ENCODE results near the gene ZNF747. TPM values are rescaled to one million over a fixed set of nuclear protein-coding genes. Genes with fewer than 3 reads are reported as not detected.

The ZNF747 gene
- total RNA-seq, 2 donors from 2014 or later = 15.5 to 17.1 TPM

GRCh38 chr16:30527635-30528178, 7.0 kb downstream of the ZNF747 start:
- H3K9me3 Mint-ChIP-seq = no peaks in the 10 kb centered on the region
- Histone ChIP-seq H3K4me3 (ENCODE audit: low read length) (peak overlapping the region; percentile 64), H3K36me3 (ENCODE audit: control insufficient read depth, insufficient read depth, low read length) (peaks cover 20% of the 10 kb centered on the region), H3K9me3 (ENCODE audit: control insufficient read depth, low read length) (no peaks in the 10 kb centered on the region), H3K27ac (ENCODE audit: low read depth, low read length) (peak overlapping the region; percentile 78), H3K4me1 (ENCODE audit: control insufficient read depth, insufficient read depth, low read length) (peaks cover 3% of the 10 kb centered on the region), H3K9ac (ENCODE audit: extremely low read depth, low read length, poor library complexity, severe bottlenecking) (peak overlapping the region; percentile 34), H3K27me3 (ENCODE audit: control insufficient read depth, insufficient read depth, low read length, poor library complexity, severe bottlenecking) (no peaks in the 10 kb centered on the region)
- TF ChIP-seq, protein P1, sequence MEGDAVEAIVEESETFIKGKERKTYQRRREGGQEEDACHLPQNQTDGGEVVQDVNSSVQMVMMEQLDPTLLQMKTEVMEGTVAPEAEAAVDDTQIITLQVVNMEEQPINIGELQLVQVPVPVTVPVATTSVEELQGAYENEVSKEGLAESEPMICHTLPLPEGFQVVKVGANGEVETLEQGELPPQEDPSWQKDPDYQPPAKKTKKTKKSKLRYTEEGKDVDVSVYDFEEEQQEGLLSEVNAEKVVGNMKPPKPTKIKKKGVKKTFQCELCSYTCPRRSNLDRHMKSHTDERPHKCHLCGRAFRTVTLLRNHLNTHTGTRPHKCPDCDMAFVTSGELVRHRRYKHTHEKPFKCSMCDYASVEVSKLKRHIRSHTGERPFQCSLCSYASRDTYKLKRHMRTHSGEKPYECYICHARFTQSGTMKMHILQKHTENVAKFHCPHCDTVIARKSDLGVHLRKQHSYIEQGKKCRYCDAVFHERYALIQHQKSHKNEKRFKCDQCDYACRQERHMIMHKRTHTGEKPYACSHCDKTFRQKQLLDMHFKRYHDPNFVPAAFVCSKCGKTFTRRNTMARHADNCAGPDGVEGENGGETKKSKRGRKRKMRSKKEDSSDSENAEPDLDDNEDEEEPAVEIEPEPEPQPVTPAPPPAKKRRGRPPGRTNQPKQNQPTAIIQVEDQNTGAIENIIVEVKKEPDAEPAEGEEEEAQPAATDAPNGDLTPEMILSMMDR (conservative IDR thresholded peaks at IDR 0.05) = no peak
- H3K4me3 Mint-ChIP-seq = peak overlapping the region; percentile 71
- H3K4me1 Mint-ChIP-seq = peaks cover 18% of the 10 kb centered on the region
- DNase-seq = no peak
- peak overlapping the region; percentile 96 for H3K27ac Mint-ChIP-seq
- H3K36me3 Mint-ChIP-seq (ENCODE audit: low read depth) = peaks cover 25% of the 10 kb centered on the region
- H3K27me3 Mint-ChIP-seq (ENCODE audit: insufficient read depth) = no peaks in the 10 kb centered on the region
- 60 to 61% methylated on average over 13 to 14 of the region's 14 CpGs for WGBS, 2 experiments (ENCODE audit: insufficient coverage in 1 of 2, insufficient read length in 1 of 2)

DNA sequence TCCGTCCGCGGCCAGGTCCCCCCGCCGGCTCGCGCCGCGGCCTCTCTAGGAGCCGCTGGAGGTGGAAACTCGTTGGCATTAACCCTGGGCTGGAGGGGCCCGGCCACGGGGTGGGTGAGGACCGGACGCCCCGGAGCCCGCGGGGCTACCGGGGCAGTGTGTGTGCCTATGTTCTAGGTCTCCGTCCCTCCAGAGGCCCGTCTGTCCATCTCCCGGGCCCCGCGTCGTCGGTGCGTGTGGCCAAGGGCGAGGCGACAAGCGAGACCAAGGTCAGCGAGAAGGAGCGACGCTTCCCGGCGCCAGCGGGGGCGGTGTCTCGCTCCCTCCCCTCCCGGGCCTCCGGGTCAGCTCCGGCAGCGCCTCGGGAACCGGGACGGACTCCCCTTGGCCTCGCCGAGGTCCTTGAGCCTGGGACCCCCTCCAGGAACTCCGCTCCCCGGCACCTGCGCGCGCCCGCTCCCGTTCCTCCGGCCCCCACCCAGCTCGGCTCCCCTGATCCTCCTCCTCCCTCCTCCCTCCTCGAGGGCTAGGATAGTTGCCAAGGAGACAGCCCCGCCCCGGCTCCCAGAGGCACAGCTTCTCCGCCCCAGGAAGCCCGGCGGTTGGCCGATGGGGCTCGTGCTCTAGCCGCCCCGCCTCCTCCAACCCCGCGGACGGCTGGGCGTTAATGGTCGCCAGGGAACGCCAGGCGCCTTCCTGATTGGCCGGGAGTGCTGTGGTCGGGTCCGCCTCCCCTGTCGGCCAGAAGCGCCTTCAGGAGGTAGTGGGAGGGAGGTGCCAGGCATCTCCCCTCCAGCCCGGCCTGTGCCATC, 7.6 kb downstream of the ZNF747 start:
- Histone ChIP-seq H3K9ac (ENCODE audit: extremely low read depth, low read length, poor library complexity, severe bottlenecking) (peak overlapping the region; percentile 66), H3K36me3 (ENCODE audit: control insufficient read depth, insufficient read depth, low read length) (peaks cover 15% of the 10 kb centered on the region), H3K27me3 (ENCODE audit: control insufficient read depth, insufficient read depth, low read length, poor library complexity, severe bottlenecking) (no peaks in the 10 kb centered on the region), H3K4me1 (ENCODE audit: control insufficient read depth, insufficient read depth, low read length) (no peaks in the 10 kb centered on the region), H3K27ac (ENCODE audit: low read depth, low read length) (peak overlapping the region; percentile 87), H3K4me3 (ENCODE audit: low read length) (peak overlapping the region; percentile 83), H3K9me3 (ENCODE audit: control insufficient read depth, low read length) (no peaks in the 10 kb centered on the region)
- DNase-seq = peak; percentile 99
- TF ChIP-seq, protein P1 (conservative IDR thresholded peaks at IDR 0.05) = peak; percentile 69
- no peaks in the 10 kb centered on the region for H3K9me3 Mint-ChIP-seq
- H3K4me3 Mint-ChIP-seq = peak overlapping the region; percentile 71
- WGBS, 2 experiments (ENCODE audit: insufficient coverage in 1 of 2, insufficient read length in 1 of 2) = 0% methylated on average over 36 to 79 of the region's 79 CpGs
- peaks cover 23% of the 10 kb centered on the region for H3K4me1 Mint-ChIP-seq
- H3K27me3 Mint-ChIP-seq (ENCODE audit: insufficient read depth) = no peaks in the 10 kb centered on the region
- peak overlapping the region; percentile 96 for H3K27ac Mint-ChIP-seq
- peaks cover 23% of the 10 kb centered on the region for H3K36me3 Mint-ChIP-seq (ENCODE audit: low read depth)

- Mint-ChIP-seq H3K36me3 (ENCODE audit: low read depth) (peaks cover 19% of the 10 kb centered on the region), H3K4me3 (peak within 1 kb of the TSS; percentile 71), H3K27me3 (ENCODE audit: insufficient read depth) (no peaks in the 10 kb centered on the region), H3K9me3 (no peaks in the 10 kb centered on the region), H3K27ac (peak within 1 kb of the TSS; percentile 96), H3K4me1 (peaks cover 24% of the 10 kb centered on the region)
- Histone ChIP-seq H3K36me3 (ENCODE audit: control insufficient read depth, insufficient read depth, low read length) (peaks cover 10% of the 10 kb centered on the region), H3K9me3 (ENCODE audit: control insufficient read depth, low read length) (no peaks in the 10 kb centered on the region), H3K4me3 (ENCODE audit: low read length) (peak within 1 kb of the TSS; percentile 83), H3K27ac (ENCODE audit: low read depth, low read length) (peak within 1 kb of the TSS; percentile 87), H3K4me1 (ENCODE audit: control insufficient read depth, insufficient read depth, low read length) (no peaks in the 10 kb centered on the region), H3K9ac (ENCODE audit: extremely low read depth, low read length, poor library complexity, severe bottlenecking) (peak within 1 kb of the TSS; percentile 66), H3K27me3 (ENCODE audit: control insufficient read depth, insufficient read depth, low read length, poor library complexity, severe bottlenecking) (no peaks in the 10 kb centered on the region)
- TF ChIP-seq, protein P1 (conservative IDR thresholded peaks at IDR 0.05) = no peak
- 0 to 3% methylated on average over 10 to 70 of the region's 73 CpGs for WGBS, 2 experiments (ENCODE audit: insufficient coverage in 1 of 2, insufficient read length in 1 of 2)
- DNase-seq = peak; percentile 87
These were observed 8.4 kb downstream of the ZNF747 start, which contains the start of gene ZNF768 for GRCh38 chr16:30526137-30526822. ZNF768 (minus strand) TSS chr16:30526566; CDS start chr16:30526413, 153 bp downstream.

All from endodermal cell (in vitro differentiated cells).